IPS DF 6.9 (cell line): Measurements from ENCODE around the gene GLE1.

ENCODE experiments used
- DNase-seq: peaks from one replicate; pipeline ENCODE4 v3.0.0-alpha.2; 2013; ENCODE audit warnings: low read depth, low spot score
- H3K27ac ChIP-seq: one replicate; pipeline ENCODE4 v1.5.1; 2013; ENCODE audit warnings: low read length, control low read depth
- H3K27me3 ChIP-seq: 2 replicates; pipeline ENCODE4 v1.6.1; 2013; ENCODE audit warnings: mild to moderate bottlenecking, low read length; ENCODE audit not compliant: control insufficient read depth, insufficient read depth
- H3K36me3 ChIP-seq: 2 replicates; pipeline ENCODE4 v1.6.1; 2013; ENCODE audit warnings: low read length; ENCODE audit not compliant: control insufficient read depth, insufficient read depth
- H3K4me1 ChIP-seq: 2 replicates; pipeline ENCODE4 v1.6.1; 2013; ENCODE audit warnings: low read length; ENCODE audit not compliant: control insufficient read depth, insufficient read depth
- H3K4me3 ChIP-seq: 2 replicates; pipeline ENCODE4 v1.5.1; 2013; ENCODE audit warnings: mild to moderate bottlenecking, low read length
- H3K9me3 ChIP-seq: 2 replicates; pipeline ENCODE4 v1.6.1; 2013; ENCODE audit warnings: low read length, inconsistent platforms; ENCODE audit not compliant: control insufficient read depth, insufficient read depth
- WGBS: extraction: QIAGEN DNeasy Blood & Tissue Kit; methylation state at CpG from one replicate; pipeline ENCODE4 v1.1.7; 2013; ENCODE audit warnings: mixed read lengths, missing lambda C conversion rate; ENCODE audit not compliant: insufficient read length, insufficient coverage; 5-methylcytosine and 5-hydroxymethylcytosine counted together

GLE1 gene

GRCh38 chr9:128521956-128522355 lies 17.4 kb downstream of the GLE1 start:
- no CpG with 5 or more reads among the region's 6 CpGs for WGBS
- H3K9me3 ChIP-seq: no peaks in the 10 kb centered on the region
- no peak overlapping the region for H3K4me3 ChIP-seq
- H3K27me3 ChIP-seq: no peaks in the 10 kb centered on the region
- peaks cover under 1% of the 10 kb centered on the region; the same call in 1 of the 2 replicates for H3K36me3 ChIP-seq
- H3K27ac ChIP-seq: no peak overlapping the region
- no peaks in the 10 kb centered on the region for H3K4me1 ChIP-seq
- no peak for DNase-seq

- H3K4me3 ChIP-seq: no peak overlapping the region
- no peaks in the 10 kb centered on the region for H3K27me3 ChIP-seq
- no peaks in the 10 kb centered on the region for H3K9me3 ChIP-seq
- no peaks in the 10 kb centered on the region for H3K4me1 ChIP-seq
- DNase-seq: no peak
- peaks cover 4% of the 10 kb centered on the region for H3K36me3 ChIP-seq
- no CpG with 5 or more reads among the region's 13 CpGs for WGBS
- H3K27ac ChIP-seq: no peak overlapping the region
Observed at GRCh38 chr9:128523199-128523925, 18.8 kb downstream of the GLE1 start.

- H3K4me1 ChIP-seq: no peaks in the 10 kb centered on the region
- H3K9me3 ChIP-seq: no peaks in the 10 kb centered on the region
- H3K36me3 ChIP-seq: peaks cover 4% of the 10 kb centered on the region
- no peak overlapping the region for H3K27ac ChIP-seq
- DNase-seq: no peak
- H3K27me3 ChIP-seq: no peaks in the 10 kb centered on the region
- H3K4me3 ChIP-seq: no peak overlapping the region
- no CpG with 5 or more reads among the region's 2 CpGs for WGBS
Observed at GRCh38 chr9:128526720-128527119, 22.2 kb downstream of the GLE1 start.

- DNase-seq: no peak
- H3K36me3 ChIP-seq: peaks cover 6% of the 10 kb centered on the region
- no peak overlapping the region for H3K4me3 ChIP-seq
- H3K27me3 ChIP-seq: no peaks in the 10 kb centered on the region
- no CpG with 5 or more reads among the region's 15 CpGs for WGBS
- H3K9me3 ChIP-seq: no peaks in the 10 kb centered on the region
- H3K27ac ChIP-seq: no peak overlapping the region
- H3K4me1 ChIP-seq: no peaks in the 10 kb centered on the region
Observed at GRCh38 chr9:128528445-128529160, 24.1 kb downstream of the GLE1 start.

- no CpG with 5 or more reads among the region's 4 CpGs for WGBS
- Histone ChIP-seq H3K9me3 (no peaks in the 10 kb centered on the region), H3K36me3 (peaks cover 7% of the 10 kb centered on the region), H3K27me3 (no peaks in the 10 kb centered on the region), H3K27ac (no peak overlapping the region), H3K4me3 (no peak overlapping the region), H3K4me1 (no peaks in the 10 kb centered on the region)
- DNase-seq: no peak
Observed at GRCh38 chr9:128529191-128529590, 24.7 kb downstream of the GLE1 start.

- no peak for DNase-seq
- 0 out of 2 replicates have a peak, but pooled peaks cover 2% of the 10 kb centered on the region for H3K36me3 ChIP-seq
- H3K27ac ChIP-seq: no peak overlapping the region
- no CpG with 5 or more reads among the region's 4 CpGs for WGBS
- H3K4me3 ChIP-seq: no peak overlapping the region
- H3K9me3 ChIP-seq: no peaks in the 10 kb centered on the region
- no peaks in the 10 kb centered on the region for H3K27me3 ChIP-seq
- H3K4me1 ChIP-seq: no peaks in the 10 kb centered on the region
Observed at GRCh38 chr9:128532581-128532980, 28.1 kb downstream of the GLE1 start.

- H3K27ac ChIP-seq: no peak overlapping the region
- 0 out of 2 replicates have a peak, but pooled peaks cover 4% of the 10 kb centered on the region for H3K36me3 ChIP-seq
- no peaks in the 10 kb centered on the region for H3K9me3 ChIP-seq
- H3K27me3 ChIP-seq: no peaks in the 10 kb centered on the region
- H3K4me3 ChIP-seq: no peak overlapping the region
- WGBS: no CpG with 5 or more reads among the region's 3 CpGs
- no peak for DNase-seq
- no peaks in the 10 kb centered on the region for H3K4me1 ChIP-seq
Observed at GRCh38 chr9:128540634-128541360, 36.3 kb downstream of the GLE1 start.

GRCh38 chr9:128546504-128546903 lies 42.0 kb downstream of the GLE1 start:
- WGBS: no CpG with 5 or more reads among the region's 3 CpGs
- DNase-seq: no peak
- Histone ChIP-seq H3K9me3 (no peaks in the 10 kb centered on the region), H3K4me1 (no peaks in the 10 kb centered on the region), H3K27ac (no peak overlapping the region), H3K36me3 (no peaks in the 10 kb centered on the region), H3K4me3 (no peak overlapping the region), H3K27me3 (no peaks in the 10 kb centered on the region)

- no peaks in the 10 kb centered on the region for H3K36me3 ChIP-seq
- DNase-seq: no peak
- H3K9me3 ChIP-seq: no peaks in the 10 kb centered on the region
- no peak overlapping the region for H3K27ac ChIP-seq
- H3K4me3 ChIP-seq: no peak overlapping the region
- no CpG with 5 or more reads among the region's 7 CpGs for WGBS
- H3K4me1 ChIP-seq: peaks cover 1% of the 10 kb centered on the region; the same call in 1 of the 2 replicates
- H3K27me3 ChIP-seq: no peaks in the 10 kb centered on the region
Observed at GRCh38 chr9:128548876-128549275, 44.4 kb downstream of the GLE1 start.

GRCh38 chr9:128550226-128550625 lies 45.7 kb downstream of the GLE1 start:
- H3K27ac ChIP-seq: no peak overlapping the region
- no peaks in the 10 kb centered on the region for H3K9me3 ChIP-seq
- DNase-seq: no peak
- peaks cover 9% of the 10 kb centered on the region for H3K4me1 ChIP-seq
- no peaks in the 10 kb centered on the region for H3K36me3 ChIP-seq
- no CpG with 5 or more reads among the region's 2 CpGs for WGBS
- H3K27me3 ChIP-seq: no peaks in the 10 kb centered on the region
- no peak overlapping the region for H3K4me3 ChIP-seq
